ENCODE results near the gene MYL12B.
"Not testable (repeated sequence)": the region's sequence is repeated elsewhere in the genome, so short reads cannot be mapped to it uniquely, and the experiment has no call there.

Gene MYL12B

GRCh38 chr18:3262234-3263131, 550 bp downstream of the MYL12B start:
- peak; percentile 11 for DNase-seq (ENCODE audit: low read depth)

- no peak for DNase-seq (ENCODE audit: low read depth)
Observed at GRCh38 chr18:3263132-3263700, 1.3 kb downstream of the MYL12B start.

GRCh38 chr18:3264362-3264761, 2.4 kb downstream of the MYL12B start:
- DNase-seq (ENCODE audit: low read depth) = no peak

- DNase-seq (ENCODE audit: low read depth) = no peak
Observed at GRCh38 chr18:3265564-3266033, 3.7 kb downstream of the MYL12B start.

- DNase-seq (ENCODE audit: low read depth) = no peak
Observed at GRCh38 chr18:3266062-3266608, 4.2 kb downstream of the MYL12B start.

GRCh38 chr18:3268306-3268705, 6.4 kb downstream of the MYL12B start:
- no peak for DNase-seq (ENCODE audit: low read depth)

- no peak for DNase-seq (ENCODE audit: low read depth)
Observed at GRCh38 chr18:3269241-3269913, 7.4 kb downstream of the MYL12B start.

- no peak for DNase-seq (ENCODE audit: low read depth)
Observed at GRCh38 chr18:3269914-3270299, 8.0 kb downstream of the MYL12B start.

GRCh38 chr18:3273042-3273441, 11.1 kb downstream of the MYL12B start:
- DNase-seq (ENCODE audit: low read depth) = no peak

GRCh38 chr18:3277643-3278213, 15.8 kb downstream of the MYL12B start:
- not testable (repeated sequence) for DNase-seq (ENCODE audit: low read depth)

- DNase-seq (ENCODE audit: low read depth) = no peak
Observed at GRCh38 chr18:3279201-3280185, 17.6 kb downstream of the MYL12B start.

GRCh38 chr18:3281456-3282400, 19.8 kb downstream of the MYL12B start:
- no peak for DNase-seq (ENCODE audit: low read depth)

- DNase-seq (ENCODE audit: low read depth) = no peak
Observed at GRCh38 chr18:3283253-3283863, 21.4 kb downstream of the MYL12B start.

GRCh38 chr18:3283908-3284307, 22.0 kb downstream of the MYL12B start:
- DNase-seq (ENCODE audit: low read depth) = no peak

GRCh38 chr18:3284501-3284900, 22.6 kb downstream of the MYL12B start:
- no peak for DNase-seq (ENCODE audit: low read depth)

GRCh38 chr18:3286159-3286558, 24.2 kb downstream of the MYL12B start:
- no peak for DNase-seq (ENCODE audit: low read depth)

- DNase-seq (ENCODE audit: low read depth) = no peak
Observed at GRCh38 chr18:3293196-3293951, 31.4 kb downstream of the MYL12B start.

- DNase-seq (ENCODE audit: low read depth) = no peak
Observed at GRCh38 chr18:3294435-3295080, 32.6 kb downstream of the MYL12B start.

Data from activated T-helper 9 cell treated with anti-CD3 and anti-CD28 coated beads, Interleukin-2, amount 50 U/mL, for 16 hours (primary cell).